HepG2 (cell line): Measurements from ENCODE around the gene SLC26A5. TPM values are rescaled to one million over a fixed set of nuclear protein-coding genes. Genes with fewer than 3 reads are reported as not detected.
A peak's percentile ranks its signal among the peaks of the same experiment; 100 is the strongest.

ENCODE experiments used
- ATF5 ChIP-seq: sonication (generic); formaldehyde crosslinking; IDR thresholded peaks from 2 replicates; pipeline ENCODE4 v1.4.0; 2020; ENCODE audit warnings: mild to moderate bottlenecking, low read depth, missing genetic modification reagents
- ATM ChIP-seq: fragments of 450-650 bp; IDR thresholded peaks from 2 replicates; pipeline ENCODE4 v1.7.1; 2017; ENCODE audit warnings: mild to moderate bottlenecking, borderline replicate concordance
- ERF ChIP-seq: IDR thresholded peaks from 2 replicates; pipeline ENCODE4 v1.6.1; 2018; ENCODE audit warnings: missing biosample characterization, missing genetic modification reagents
- HIVEP1 ChIP-seq: sonication (generic); formaldehyde crosslinking; IDR thresholded peaks from 2 replicates; pipeline ENCODE4 v1.4.0; 2020; ENCODE audit warnings: mild to moderate bottlenecking, missing genetic modification reagents
- KIAA2018 ChIP-seq: sonication (generic); formaldehyde crosslinking; IDR thresholded peaks from 2 replicates; pipeline ENCODE4 v1.5.0; 2020; ENCODE audit warnings: mild to moderate bottlenecking, missing genetic modification reagents, borderline replicate concordance
- MYC ChIP-seq: sonication (generic); formaldehyde crosslinking; IDR thresholded peaks from 2 replicates; pipeline ENCODE4 v1.9.0; 2021; ENCODE audit warnings: missing genetic modification reagents, borderline replicate concordance
- NONO ChIP-seq, 2 experiments: fragments of 450-650 bp in 1 of 2; sonication (generic) in 1 of 2; formaldehyde crosslinking in 1 of 2; IDR thresholded peaks in 1 of 2; conservative IDR thresholded peaks in 1 of 2; 2 replicates each; pipeline versions ENCODE4 v1.6.1 to v1.8.0; 2017 to 2022; ENCODE audit warnings: mild to moderate bottlenecking in 1 of 2, missing genetic modification reagents in 1 of 2, moderate library complexity in 1 of 2
- SP1 ChIP-seq, 2 experiments: fragments of 450-650 bp in 1 of 2; sonication (generic) in 1 of 2; formaldehyde crosslinking in 1 of 2; IDR thresholded peaks; 2 replicates each; pipeline versions ENCODE4 v1.4.0 to v1.6.1; 2016 to 2020; ENCODE audit warnings: missing genetic modification reagents in 1 of 2
- ZBED4 ChIP-seq: sonication (generic); formaldehyde crosslinking; IDR thresholded peaks from 2 replicates; pipeline ENCODE4 v1.4.0; 2020; ENCODE audit warnings: missing genetic modification reagents, borderline replicate concordance
- ZFP91 ChIP-seq: sonication (generic); formaldehyde crosslinking; IDR thresholded peaks from 2 replicates; pipeline ENCODE4 v1.9.0; 2022; ENCODE audit warnings: missing genetic modification reagents, mild to moderate bottlenecking, borderline replicate concordance
- ZNF17 ChIP-seq: sonication (generic); formaldehyde crosslinking; IDR thresholded peaks from 2 replicates; pipeline ENCODE4 v1.5.0; 2020; ENCODE audit warnings: mild to moderate bottlenecking, missing genetic modification reagents
- ZNF557 ChIP-seq: sonication (generic); formaldehyde crosslinking; IDR thresholded peaks from 2 replicates; pipeline ENCODE4 v1.4.0; 2020; ENCODE audit warnings: missing genetic modification reagents
- ZNF878 ChIP-seq: sonication (generic); formaldehyde crosslinking; IDR thresholded peaks from 2 replicates; pipeline ENCODE4 v1.8.1; 2023; ENCODE audit warnings: mild to moderate bottlenecking, missing genetic modification reagents, moderate library complexity
- polyA plus RNA-seq, 8 experiments: library from polyadenylated mRNA; depleted of rRNA in 3 of 8; stranded (reverse) in 7 of 8; unstranded in 1 of 8; fragments of >200 nt; fragmentation: Illumina TruSeq in 4 of 8; extraction: Trizol in 4 of 8; gene quantifications; 2 replicates each; pipeline versions ENCODE4 v1.2.1 to v1.2.3, GENCODE V29; 2011 to 2016; ENCODE audit warnings: low read depth in 4 of 8, missing spikeins in 1 of 8, mixed read lengths in 1 of 8; ENCODE audit not compliant: insufficient read depth in 1 of 8
- total RNA-seq, 5 experiments: library from RNA; depleted of rRNA; stranded (reverse); fragments of >200 nt; fragmentation: Illumina TruSeq; extraction: Trizol; gene quantifications; 2 replicates each; pipeline ENCODE4 v1.2.3, GENCODE V29; 2016; ENCODE audit warnings: low read depth in 1 of 5

Gene SLC26A5
- total and polyA plus RNA-seq, 2 of the 13 experiments (the other 11 are each of a cell fraction or from before 2014, with no cell fraction given): 0.08 to 0.11 TPM

- TF ChIP-seq KIAA2018 (CRISPR knock-in tag) (no peak), NONO (IDR thresholded peaks at IDR 0.05) (no peak), NONO (CRISPR knock-in tag; conservative IDR thresholded peaks at IDR 0.05) (peak; percentile 58), ATF5 (CRISPR knock-in tag) (0 out of 2 replicates have a peak, but pooled peaks have one; percentile 55), HIVEP1 (CRISPR knock-in tag) (no peak; the same call in 1 of the 2 replicates), ERF (CRISPR knock-in tag) (peak; percentile 78), ZNF878 (CRISPR knock-in tag) (peak; percentile 89), ZFP91 (CRISPR knock-in tag) (peak; percentile 88), MYC (CRISPR knock-in tag) (peak; percentile 95), ZBED4 (CRISPR knock-in tag) (0 out of 2 replicates have a peak, but pooled peaks have one; percentile 22), ATM (no peak), ZNF557 (CRISPR knock-in tag) (no peak), SP1 (IDR thresholded peaks at IDR 0.05) (no peak), SP1 (CRISPR knock-in tag; IDR thresholded peaks at IDR 0.05) (peak; percentile 65; the same call in 1 of the 2 replicates), ZNF17 (CRISPR knock-in tag) (no peak)
Observed at GRCh38 chr7:103344453-103345149, 101.4 kb downstream of the SLC26A5 start, which contains the start of gene DNAJC2 (continued).
